SKM-1 treated with dmso at 0.1 percent for 144 hours (cell line): Measurements from ENCODE around the gene N4BP2L1.
"Not testable (repeated sequence)": the region's sequence is repeated elsewhere in the genome, so short reads cannot be mapped to it uniquely, and the experiment has no call there.

Experiments used
- DNase-seq: peaks from one replicate; lab custom pipeline; 2025; ENCODE audit not compliant: unreplicated experiment; lab: John Stamatoyannopoulos, UW

Gene N4BP2L1

DNA sequence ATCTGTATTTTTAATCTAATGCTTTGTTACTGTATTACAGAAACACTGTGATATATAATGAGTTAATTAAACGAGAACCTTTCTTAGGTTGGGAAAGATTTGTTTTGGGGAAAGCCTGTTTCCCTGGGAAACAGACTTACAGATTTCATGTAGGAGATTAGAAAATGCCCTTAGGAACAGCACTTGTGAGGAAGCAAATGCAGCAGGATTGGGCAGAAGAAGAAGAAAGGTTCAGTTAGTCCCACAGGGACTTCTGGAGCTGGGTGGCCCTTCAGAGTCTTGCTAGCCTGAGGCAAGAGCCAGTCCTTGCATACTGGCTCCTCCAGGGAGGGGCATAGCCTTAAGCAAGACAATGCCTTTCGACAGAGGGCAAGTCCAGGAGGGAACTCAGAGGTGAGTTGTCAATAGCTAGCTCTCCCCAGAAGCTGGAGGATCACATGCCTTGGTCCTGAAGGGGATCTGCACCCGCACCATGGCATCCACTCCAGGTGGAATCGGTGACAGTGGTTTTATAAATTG lies 36.8 kb downstream of the N4BP2L1 start:
- DNase-seq, result no peak

DNA sequence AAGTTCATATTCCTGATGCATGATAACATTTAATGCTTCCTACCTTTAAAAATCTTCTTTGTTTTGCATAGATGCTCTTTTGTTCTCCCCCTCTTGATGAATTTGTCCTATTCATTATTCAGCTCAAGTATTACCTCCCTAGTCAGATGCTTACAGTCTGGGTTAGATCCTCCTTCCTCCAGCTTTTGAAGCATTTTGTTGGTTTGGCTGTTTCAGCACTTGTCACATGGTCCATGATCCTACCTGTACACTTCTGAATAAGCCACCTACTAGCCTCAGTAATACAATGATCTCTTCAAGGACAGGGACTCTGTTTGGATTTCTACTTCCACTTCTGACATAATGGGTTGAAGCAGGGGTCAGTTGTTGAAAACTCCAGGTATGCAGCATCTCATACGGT lies 37.4 kb downstream of the N4BP2L1 start:
- no peak for DNase-seq

DNA sequence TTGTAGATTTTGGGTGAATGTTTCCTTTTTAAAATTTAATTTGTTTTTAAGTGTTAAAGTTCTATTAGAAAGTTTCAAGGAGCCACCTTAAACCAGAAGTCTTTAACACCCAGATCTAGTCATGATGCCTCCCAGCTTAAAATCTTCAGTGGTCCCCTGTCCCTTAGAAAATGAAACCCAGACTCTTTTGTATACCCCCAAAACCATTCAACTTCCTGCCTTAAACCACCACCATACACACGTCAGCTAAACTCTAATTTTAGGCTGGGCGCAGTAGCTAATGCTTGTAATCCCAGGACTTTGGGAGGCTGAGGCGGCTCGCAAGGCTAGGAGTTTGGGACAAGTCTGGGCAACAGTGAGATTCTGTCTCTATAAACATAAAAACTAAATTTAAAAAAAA lies 37.9 kb downstream of the N4BP2L1 start:
- DNase-seq, result no peak

DNA sequence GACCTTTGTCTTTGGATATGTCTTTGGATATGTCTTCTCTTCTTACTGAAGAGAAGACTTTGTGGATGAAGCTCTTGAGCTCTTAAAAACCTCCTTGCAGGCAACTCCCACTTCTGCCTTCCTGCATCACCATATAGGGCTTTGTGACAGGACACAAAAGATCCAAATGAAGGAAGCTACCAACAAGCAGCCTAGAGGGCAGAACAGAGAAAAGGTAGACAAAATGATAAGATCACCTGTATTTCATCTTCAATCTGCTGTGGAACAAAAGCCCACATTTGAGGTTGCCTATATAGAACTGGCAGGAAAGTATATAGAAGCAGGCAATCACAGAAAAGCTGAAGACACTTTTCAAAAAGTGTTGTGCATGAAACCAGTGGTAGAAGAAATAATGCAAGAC lies 42.5 kb downstream of the N4BP2L1 start:
- no peak for DNase-seq

DNA sequence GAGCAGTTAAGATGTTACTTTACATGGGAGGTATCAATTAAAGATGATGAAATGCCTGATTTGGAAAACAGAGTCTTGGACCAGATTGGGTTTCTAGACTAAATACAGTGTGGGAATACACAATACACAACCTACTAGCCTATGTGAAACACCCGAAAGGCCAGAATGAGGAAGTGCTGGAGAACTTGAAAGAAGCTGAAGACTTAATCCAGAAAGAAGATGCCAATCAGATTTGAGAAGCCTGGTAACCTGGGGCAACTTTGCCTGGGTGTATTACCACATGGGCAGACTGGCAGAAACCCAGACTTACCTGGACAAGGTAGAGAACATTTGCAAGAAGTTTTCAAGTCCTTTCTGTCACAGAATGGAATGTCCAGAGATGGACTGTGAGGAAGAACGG lies 43.2 kb downstream of the N4BP2L1 start:
- DNase-seq, result peak; percentile 7

DNA sequence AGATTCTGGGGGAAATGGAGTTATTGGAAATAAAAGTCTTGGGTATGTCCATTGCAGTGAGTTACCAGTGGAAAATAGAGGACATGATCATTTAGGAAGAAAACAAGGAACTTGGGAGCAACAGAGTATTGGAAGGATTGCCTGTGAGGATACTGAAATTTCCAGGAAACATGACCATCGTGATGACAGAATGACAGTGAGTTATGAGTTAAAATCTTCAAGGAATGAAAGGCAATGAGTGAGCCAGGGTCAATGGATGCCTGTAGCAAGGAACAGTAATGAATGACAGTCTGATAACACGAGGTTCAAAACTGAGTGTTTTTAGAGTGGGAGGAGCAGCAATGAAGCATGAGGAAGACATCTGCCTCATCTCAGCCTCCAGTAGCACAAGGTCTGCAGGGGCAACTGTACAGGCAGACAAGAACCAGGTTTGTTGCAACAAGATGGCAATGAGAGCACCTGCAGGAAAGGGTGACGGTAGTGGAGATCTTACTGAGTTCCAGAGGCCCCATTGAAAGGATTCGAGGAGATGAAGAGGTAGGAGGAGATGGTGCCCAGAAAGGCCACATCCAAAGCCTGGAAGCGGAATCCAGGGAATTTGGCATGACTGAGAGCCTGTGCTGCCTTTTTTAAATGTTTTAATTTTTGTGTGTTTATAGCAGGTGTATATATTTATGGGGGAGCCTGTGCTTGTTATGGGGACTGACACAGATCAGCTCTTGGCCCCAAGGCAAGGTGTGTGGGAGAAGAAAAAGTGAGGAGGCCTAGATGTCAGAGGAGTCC lies 43.9 kb downstream of the N4BP2L1 start:
- DNase-seq, result no peak

DNA sequence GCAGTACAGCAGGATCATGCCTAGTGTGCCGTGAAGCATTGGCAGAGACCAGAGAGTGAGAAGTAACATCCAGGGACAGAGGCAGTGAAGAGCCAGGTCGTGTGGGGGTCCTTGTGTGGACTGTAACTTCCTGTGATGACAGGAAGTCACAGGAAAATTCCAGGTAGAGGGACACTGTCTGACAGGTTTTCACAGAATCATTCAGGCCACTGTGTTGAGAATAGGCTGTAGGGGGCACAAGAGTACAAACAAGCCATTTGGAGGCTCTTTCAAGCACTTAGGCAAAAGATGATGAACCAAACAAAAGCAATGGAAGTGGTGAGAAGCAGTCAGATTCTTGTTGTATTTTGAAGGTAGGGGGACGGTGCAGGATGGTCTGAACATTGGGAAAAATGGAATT lies 46.4 kb downstream of the N4BP2L1 start:
- DNase-seq, result no peak

DNA sequence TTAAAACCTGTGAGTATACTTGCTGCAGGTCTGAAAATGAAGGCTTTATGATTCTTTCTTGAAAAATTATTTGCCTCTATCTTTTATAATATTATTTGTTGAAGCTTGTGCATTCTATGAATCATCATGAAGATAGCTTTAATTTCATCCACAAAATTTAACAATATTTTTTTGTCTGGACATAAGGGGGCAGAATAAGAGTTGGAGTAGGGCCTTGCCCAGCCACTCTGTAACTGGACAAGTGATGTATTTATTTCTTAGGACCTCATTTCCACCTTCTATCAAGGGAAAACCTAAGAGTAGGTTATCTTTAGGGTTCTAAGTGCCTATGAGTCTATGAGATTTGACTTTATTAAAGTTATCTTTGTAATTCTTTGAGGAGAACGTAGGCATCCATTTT lies 49.9 kb downstream of the N4BP2L1 start:
- DNase-seq, result no peak

DNA sequence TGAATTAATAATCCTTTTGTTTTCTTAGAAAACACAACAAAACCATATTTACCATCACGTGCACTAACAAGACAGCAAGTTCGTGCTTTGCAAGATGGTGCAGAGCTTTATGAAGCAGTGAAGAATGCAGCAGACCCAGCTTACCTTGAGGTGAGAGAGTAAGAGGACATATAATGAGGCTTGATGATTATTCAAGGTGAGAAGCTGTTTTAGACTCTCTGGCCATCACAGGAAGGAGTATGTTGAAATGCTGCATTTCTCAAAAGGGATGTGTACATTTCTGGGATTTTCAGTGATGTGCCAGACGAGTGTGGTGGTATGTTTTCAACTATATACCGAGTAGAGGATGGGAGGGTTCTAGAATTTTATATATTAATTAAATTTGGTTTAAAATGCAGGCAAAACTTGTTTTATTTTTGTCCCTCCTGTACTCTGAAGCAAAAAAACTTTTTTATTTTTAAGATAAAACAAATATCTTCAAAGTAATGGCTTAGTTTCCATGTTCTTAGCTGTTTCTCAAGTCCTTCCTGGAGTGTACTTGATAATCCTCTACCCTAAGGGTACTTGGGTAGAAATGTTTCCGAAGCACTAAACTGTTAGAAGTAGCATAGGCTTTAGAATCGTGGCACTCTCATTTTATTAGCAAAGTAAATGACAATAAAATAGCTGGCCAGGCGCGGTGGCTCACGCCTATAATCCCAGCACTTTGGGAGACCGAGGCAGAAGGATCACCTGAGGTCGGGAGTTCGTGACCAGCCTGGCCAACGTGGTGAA lies 51.1 kb downstream of the N4BP2L1 start:
- DNase-seq, result no peak

DNA sequence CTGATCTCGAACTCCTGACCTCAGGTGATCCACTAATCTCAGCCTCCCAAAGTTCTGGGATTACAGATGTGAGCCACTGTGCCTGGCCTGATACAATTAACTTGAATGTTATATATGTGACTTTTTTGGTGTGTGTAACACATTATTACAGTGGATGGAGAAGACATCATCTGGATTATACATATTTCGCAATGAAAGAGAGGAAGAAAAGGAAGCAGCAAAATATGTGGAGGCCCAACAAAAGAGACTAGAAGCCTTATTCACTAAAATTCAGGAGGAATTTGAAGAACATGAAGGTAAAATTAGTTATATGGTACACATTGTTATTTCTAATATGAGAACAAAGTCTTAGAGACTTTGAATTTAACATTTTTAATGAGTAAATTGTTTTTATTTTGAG lies 57.1 kb downstream of the N4BP2L1 start:
- no peak for DNase-seq

DNA sequence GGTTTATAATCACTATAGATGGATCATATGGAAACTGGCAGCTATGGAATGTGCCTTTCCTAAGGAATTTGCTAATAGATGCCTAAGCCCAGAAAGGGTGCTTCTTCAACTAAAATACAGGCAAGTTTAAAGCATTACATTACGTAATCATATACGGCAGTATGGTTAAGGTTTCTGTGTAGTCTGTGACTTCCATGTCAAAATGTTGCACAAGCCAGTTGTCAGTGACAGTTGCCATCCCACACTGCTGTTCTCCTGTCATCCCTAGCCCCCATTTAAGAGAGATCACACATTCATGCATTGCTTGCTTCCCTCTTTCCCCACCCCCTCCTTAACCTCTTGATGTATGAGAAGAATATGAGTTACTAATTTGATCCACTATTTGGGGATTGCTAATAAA lies 65.4 kb downstream of the N4BP2L1 start:
- peak; percentile 20 for DNase-seq

DNA sequence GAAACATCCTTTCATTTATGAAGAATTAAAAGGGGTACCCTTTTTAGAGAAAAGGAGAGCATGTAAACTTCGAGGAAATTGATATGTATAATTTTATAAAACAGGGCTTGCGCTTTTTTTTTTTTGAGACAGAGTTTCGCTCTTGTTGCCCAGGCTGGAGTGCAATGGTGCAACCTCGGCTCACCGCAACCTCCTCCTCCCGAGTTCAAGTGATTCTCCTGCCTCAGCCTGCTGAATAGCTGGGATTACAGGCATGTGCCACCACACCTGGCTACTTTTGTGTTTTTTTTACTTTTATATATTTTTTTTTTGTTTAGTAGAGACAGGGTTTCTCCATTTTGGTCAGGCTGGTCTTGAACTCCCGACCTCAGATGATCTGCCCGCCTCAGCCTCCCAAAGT lies 72.0 kb downstream of the N4BP2L1 start:
- DNase-seq, result not testable (repeated sequence)

DNA sequence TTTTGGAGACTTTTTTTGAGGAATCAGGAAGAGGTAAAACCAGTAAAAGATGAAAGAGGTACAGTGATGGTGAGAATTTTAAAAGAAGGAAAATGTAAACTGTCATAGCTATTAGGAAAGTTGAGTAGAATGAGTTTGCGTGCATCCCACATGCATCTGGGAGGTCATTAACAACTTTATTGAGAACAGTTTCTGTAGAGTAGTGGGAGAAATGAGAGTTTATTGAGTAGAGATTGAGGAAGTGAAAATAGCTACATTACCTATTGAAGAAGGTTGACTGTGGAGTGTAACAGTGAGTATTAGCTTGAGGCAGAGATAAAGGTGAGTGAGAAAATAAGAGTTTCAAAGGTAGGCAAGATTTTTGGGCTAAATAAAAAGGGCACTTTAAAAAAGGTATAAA lies 73.9 kb downstream of the N4BP2L1 start:
- DNase-seq, result no peak

DNA sequence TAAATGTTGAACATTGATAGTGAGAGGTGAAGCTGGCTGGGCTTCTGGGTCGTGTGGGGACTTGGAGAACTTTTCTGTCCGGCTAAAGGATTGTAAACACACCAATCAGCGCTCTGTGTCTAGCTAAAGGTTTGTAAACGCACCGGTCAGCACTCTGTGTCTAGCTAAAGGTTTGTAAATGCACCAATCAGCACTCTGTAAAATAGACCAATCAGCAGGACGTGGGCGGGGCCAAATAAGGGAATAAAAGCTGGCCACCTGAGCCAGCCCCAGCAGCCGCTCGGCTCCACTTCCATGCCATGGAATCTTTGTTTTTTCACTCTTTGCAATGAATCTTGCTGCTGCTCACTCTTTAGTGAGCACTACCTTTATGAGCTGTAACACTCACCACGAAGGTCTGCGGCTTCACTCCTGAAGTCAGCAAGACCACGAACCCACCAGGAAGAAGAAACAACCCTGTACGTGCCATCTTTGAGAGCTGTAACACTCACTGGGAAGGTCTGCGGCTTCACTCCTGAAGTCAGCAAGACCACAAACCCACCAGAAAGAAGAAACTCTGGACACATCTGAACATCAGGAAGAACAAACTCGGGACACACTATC lies 77.0 kb downstream of the N4BP2L1 start:
- DNase-seq, result not testable (repeated sequence)
